Activated T-helper 1 cell treated with Interleukin-2 at 50 U/mL for 16 hours (primary cell): ENCODE data around the gene ZNF580.

Source experiments
- DNase-seq: peaks from one replicate; pipeline ENCODE4 v3.0.0-alpha.2; 2020; ENCODE audit warnings: low read depth

The ZNF580 gene, protein sequence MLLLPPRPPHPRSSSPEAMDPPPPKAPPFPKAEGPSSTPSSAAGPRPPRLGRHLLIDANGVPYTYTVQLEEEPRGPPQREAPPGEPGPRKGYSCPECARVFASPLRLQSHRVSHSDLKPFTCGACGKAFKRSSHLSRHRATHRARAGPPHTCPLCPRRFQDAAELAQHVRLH

DNA sequence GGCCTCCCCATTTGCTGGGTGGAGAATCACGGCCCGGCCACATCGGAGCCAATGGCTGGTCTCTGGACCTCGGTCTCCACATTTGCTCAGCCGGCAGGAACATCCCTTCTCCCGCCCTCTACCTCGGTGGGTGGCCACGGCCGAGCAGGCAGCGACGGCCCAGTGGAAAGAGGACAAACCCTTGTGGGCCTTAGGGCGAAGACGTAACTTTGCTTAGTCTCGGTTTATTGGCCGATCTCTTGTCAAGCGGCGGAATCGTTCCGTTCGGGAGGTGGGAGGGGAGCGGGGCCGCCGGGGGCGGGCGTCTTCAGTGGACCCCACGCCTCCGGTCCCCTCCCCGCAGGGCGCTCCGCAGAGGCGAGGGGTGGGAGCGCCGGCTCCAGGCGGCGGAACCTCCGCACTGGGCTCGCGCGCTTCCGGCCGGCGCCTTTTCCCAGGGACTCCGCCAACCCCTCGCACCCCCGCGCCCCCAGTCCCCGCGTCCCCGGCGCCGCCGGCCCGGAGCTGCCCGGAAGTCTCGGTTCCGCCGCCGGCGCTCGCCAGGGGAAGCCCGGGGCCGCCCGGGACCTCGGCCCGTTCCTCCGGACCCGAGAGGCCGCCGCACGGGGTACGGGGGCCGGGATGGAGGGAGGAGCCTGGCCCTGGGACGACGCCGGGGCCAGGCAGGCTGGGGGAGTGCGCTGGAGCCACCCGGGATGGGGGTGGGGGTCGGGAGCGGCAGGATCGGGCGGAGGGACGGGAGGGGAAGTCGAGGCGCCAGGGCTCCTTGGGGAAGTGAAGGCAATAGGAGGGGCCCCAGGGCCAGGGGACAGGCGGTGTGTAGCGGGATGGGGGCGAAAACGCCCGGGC lies at the start of gene ZNF580:
Gene ZNF580, plus strand, starts transcription at position 426 of the 849 bp plus-strand sequence. CDS start 1,507 bp downstream, outside the sequence.
- peak; percentile 31 for DNase-seq

GRCh38 chr19:55591555-55591954 lies 49.2 kb upstream of the ZNF580 start:
- DNase-seq: no peak

GRCh38 chr19:55592391-55593090 lies 48.3 kb upstream of the ZNF580 start:
- no peak for DNase-seq

GRCh38 chr19:55593096-55593772 lies 47.6 kb upstream of the ZNF580 start:
- no peak for DNase-seq

- no peak for DNase-seq
Observed at GRCh38 chr19:55594996-55595545, 45.7 kb upstream of the ZNF580 start.

- DNase-seq: no peak
Observed at GRCh38 chr19:55596304-55596703, 44.5 kb upstream of the ZNF580 start.

- no peak for DNase-seq
Observed at GRCh38 chr19:55597501-55597921, 43.3 kb upstream of the ZNF580 start.

DNA sequence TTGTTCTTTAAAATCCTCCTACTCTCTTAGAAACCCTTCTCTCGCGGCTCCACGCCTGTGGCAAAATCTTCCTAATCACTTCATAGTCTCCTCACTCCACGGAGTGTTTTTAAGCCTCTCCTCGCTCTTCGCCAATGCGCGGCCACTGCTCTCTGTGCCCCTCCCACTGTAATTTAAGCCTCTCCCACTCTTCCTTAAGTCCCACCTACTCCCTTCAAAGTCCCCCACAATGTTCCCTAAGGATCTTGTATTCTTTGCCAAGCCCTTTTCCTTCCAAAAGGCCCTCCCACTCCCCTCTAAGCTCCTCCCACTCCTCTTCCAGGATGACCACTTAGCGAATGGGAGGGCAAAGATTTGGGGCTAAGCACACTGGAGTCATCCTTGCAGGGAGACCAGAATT lies 42.8 kb upstream of the ZNF580 start:
- DNase-seq: no peak

DNA sequence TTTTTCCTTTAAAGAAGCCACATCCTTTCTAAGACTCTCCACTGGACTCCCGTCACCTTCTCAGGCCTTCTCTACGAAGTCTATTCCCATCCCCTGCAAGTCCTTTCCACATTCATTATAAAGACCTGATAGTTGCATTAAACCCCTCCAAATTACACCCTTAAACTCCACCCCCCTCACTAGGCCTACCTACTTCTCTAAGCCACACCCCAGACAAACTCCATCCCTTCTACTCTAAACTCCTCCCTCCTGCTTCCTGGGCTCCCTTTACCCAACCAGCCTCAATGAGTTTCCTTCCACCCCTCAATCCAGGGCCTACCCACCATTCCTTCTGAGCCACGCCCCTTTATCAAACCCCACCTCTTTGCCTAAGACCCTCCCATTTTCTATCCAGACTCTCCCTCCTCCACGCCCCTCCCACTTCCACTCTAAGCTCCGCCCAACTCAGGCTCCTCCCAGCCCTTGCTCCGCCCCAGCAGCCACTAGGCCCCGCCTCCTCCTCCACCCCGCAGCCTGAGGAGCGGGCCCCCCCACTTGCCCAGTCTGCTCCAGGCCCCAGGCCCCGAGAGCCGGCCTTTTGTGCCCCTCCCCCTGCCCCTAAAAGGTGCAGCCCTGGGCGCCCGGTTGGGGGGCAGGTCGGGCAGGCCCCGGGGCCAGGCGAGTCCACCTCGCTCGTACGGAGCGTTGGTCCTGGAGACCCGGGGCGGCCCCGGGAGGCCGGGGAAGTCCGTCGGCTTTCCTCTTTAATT lies 41.9 kb upstream of the ZNF580 start:
- peak; percentile 80 for DNase-seq

- DNase-seq: peak; percentile 90
Observed at GRCh38 chr19:55599468-55599841, 41.3 kb upstream of the ZNF580 start, which contains the start of gene FIZ1. FIZ1 (minus strand) TSS chr19:55599517; CDS start chr19:55597865, 1,652 bp downstream.

DNA sequence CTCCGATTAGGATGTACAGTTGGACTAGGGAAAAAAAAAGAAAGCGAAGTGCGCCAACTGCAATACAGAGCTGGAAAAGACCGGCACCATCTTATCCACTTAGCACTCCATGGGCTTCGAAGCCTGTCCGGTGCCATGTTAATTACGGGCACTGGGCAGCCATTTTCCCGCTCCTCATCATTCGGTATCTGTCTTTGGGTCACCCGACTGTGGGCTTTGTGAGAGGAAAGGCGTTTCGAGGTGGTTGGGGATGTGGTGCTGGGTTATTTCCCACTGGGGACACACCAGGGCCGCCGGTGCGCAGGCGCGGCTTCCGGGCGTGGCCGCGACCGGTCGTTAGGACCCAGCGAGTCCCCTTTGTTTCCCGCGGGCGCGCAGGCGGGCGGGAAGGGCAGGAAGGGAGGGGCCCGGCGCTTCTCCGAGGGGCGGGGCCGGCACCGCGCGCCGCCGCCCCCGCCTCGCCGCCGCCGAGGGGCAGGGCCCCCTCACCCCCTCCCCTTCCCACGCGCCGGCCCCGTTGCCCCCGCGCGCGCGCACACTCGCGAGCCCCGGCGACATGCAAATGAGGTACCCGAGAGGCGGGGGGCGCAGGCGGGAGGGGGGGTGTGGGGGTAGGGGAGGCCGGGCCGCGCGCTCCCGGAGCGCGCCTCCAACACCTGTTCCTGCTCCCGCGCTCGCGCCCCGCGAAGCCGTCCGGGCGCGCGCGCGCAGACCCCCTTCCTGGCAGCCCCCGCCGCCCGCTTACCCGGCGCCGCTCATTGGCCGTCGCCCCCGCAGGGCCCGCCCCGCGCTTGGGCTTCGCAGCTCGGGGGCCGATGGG lies 40.8 kb upstream of the ZNF580 start, which contains the start of gene ZNF524:
Gene ZNF524, plus strand, starts transcription at position 447 of the 820 bp plus-strand sequence. CDS start 1,825 bp downstream, outside the sequence.
- DNase-seq: peak; percentile 75

DNA sequence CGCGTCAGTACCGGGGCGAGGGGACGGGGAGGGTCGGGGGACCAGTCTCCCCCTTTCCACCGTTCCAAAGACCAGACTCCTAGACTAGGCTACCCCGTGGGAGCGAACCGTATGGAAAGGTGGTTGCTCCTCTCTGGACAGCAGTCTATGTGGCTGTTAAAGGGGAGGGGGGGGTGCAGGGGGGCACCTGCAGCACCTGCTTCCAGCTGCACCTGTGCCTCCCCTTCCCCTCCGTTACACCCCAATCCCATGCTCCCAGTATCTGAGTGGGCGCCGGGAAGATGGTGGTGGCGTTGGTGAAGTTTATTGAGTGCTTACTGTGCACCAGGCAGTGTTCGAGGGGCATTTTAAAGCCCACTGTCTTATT lies 40.2 kb upstream of the ZNF580 start:
- DNase-seq: no peak

GRCh38 chr19:55601084-55601483 lies 39.7 kb upstream of the ZNF580 start:
- DNase-seq: no peak

GRCh38 chr19:55602104-55603001 lies 38.4 kb upstream of the ZNF580 start:
- no peak for DNase-seq

DNA sequence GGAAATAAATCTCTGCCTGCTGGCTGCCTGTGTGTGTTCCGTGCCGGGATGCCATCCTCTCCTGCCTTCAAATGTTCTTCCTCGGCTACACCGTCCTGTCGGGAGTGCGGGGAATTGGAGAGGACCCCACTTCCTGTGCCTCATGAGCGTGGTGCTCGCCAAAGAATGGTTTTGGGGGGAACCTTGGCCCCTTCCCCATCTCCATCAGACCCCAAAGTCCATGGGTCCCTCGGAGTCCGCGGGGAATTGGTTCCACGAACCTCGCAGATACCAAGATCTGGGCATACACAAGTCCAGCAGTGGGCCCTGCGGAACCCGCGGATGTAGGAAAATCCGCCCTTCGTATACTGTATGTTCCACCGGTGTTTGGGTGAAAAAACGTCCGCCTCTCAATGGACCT lies 37.7 kb upstream of the ZNF580 start:
- no peak for DNase-seq

DNA sequence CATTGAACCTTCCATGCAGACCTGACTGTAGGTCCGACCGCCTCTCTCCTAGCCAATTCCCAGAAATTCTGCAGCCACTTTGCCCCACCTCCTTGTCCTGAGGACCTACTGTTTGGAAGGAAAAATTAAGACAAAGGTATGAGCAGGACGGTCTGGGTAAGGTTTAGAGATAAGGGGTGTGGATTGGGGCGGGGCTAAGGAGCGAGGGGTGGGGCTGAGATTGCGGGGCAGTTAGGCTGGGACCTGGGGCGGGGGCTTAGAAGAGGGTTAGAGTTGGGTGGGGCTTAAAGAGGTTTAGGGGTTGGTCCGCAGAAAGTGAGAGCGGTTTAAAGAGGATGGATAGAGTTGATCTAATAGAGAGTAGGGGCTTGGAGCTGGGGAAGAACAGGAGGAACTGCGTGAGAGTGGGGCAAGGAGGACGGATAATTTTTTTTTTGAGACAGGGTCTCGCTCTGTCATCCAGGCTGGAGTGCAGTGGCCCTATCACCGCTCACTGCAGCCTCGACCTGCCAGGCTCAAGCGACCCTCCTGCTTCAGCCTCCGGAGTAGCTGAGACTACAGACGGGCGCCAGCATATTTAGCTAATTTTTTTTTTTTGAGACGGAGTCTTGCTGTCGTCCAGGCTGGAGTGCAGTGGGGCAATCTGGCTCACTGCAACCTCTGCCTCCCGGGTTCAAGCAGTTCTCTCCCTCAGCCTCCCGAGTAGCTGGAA lies 37.1 kb upstream of the ZNF580 start:
- DNase-seq: no peak

DNA sequence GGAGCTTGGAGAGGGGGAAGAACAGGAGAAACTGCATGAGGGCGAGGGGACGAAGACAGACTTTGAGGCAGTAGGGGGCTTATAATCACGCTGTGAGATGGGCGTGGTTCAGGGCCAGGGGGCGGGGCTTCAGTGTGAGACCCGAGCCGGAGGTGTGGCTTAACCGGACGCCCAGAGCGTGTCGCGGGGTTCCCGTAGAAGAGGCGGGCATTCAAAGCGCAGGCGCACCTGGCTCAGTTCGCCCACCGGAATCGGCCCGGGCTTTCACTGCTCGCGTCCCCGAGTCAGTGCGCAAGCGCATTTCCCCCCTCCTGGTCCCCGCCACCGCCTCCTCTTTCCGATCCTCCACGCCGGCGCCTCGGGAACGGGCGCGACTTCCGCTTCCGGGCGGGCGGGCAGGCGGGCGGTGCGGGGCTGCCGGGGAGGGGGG lies 35.6 kb upstream of the ZNF580 start:
- DNase-seq: peak; percentile 96
